DOHH2 (cell line): ENCODE results near the gene PCDHB14.
"Not testable (repeated sequence)": the region's sequence is repeated elsewhere in the genome, so short reads cannot be mapped to it uniquely, and the experiment has no call there.

ENCODE experiments used
- CTCF ChIP-seq: fragments of 200-600 bp; sonication (generic); IDR thresholded peaks from one replicate; pipeline ENCODE4 v1.5.1; 2014; ENCODE audit warnings: antibody characterized with exemption, mild to moderate bottlenecking, low read depth, low read length; ENCODE audit not compliant: poor library complexity, severe bottlenecking
- EZH2phosphoT487 ChIP-seq: fragments of 200-600 bp; sonication (generic); IDR thresholded peaks from 2 replicates; pipeline ENCODE4 v1.6.1; 2017; ENCODE audit warnings: borderline replicate concordance, mild to moderate bottlenecking, antibody characterized with exemption, low read length, moderate library complexity, mixed read lengths

- TF ChIP-seq CTCF, EZH2phosphoT487: not testable (repeated sequence)
These were observed 12.8 kb downstream of the PCDHB14 start for GRCh38 chr5:141235922-141236321.
